ENCODE data around the gene HBB. TPM values are rescaled to one million over a fixed set of nuclear protein-coding genes. Genes with fewer than 3 reads are reported as not detected.

The HBB gene
- total RNA-seq, 2 experiments from 2014 or later = not detected

GRCh38 chr11:5196067-5196466 is 30.8 kb downstream of the HBB start:
- H3K36me3 Mint-ChIP-seq (ENCODE audit: low read depth) = no peaks in the 10 kb centered on the region
- H3K4me3 Mint-ChIP-seq = no peak overlapping the region

GRCh38 chr11:5192738-5193137 is 34.1 kb downstream of the HBB start:
- Mint-ChIP-seq H3K36me3 (ENCODE audit: low read depth) (no peaks in the 10 kb centered on the region), H3K27me3 (no peaks in the 10 kb centered on the region), H3K4me1 (no peaks in the 10 kb centered on the region), H3K4me3 (no peak overlapping the region), H3K27ac (no peak overlapping the region), H3K9me3 (no peaks in the 10 kb centered on the region)
- POLR2A ChIA-PET = no interaction called here
- CTCF ChIA-PET = no interaction called here
- DNase-seq = no peak

More at GRCh38 chr11:5196067-5196466, 30.8 kb downstream of the HBB start:
- Mint-ChIP-seq H3K4me1 (no peaks in the 10 kb centered on the region), H3K27ac (no peak overlapping the region), H3K9me3 (no peaks in the 10 kb centered on the region), H3K27me3 (no peaks in the 10 kb centered on the region)
- CTCF ChIA-PET = interaction anchor here (0.7 kb wide), 1 partner anchor 112 kb away, joined by 3 read pairs; no protein-coding TSS in a partner anchor
- POLR2A ChIA-PET = no interaction called here
- no peak for DNase-seq

- POLR2A ChIA-PET = no interaction called here
- CTCF ChIA-PET = no interaction called here
- H3K4me3 Mint-ChIP-seq = no peak overlapping the region
- no peaks in the 10 kb centered on the region for H3K36me3 Mint-ChIP-seq (ENCODE audit: low read depth)
- H3K27ac Mint-ChIP-seq = no peak overlapping the region
- DNase-seq = no peak
- H3K9me3 Mint-ChIP-seq = no peaks in the 10 kb centered on the region
- H3K27me3 Mint-ChIP-seq = no peaks in the 10 kb centered on the region
- no peaks in the 10 kb centered on the region for H3K4me1 Mint-ChIP-seq
Measured at GRCh38 chr11:5188201-5188600, 38.7 kb downstream of the HBB start.

GRCh38 chr11:5178046-5178837 is 48.6 kb downstream of the HBB start:
- Mint-ChIP-seq H3K27ac (no peak overlapping the region), H3K27me3 (no peaks in the 10 kb centered on the region), H3K9me3 (no peaks in the 10 kb centered on the region), H3K4me1 (no peaks in the 10 kb centered on the region), H3K4me3 (no peak overlapping the region), H3K36me3 (ENCODE audit: low read depth) (no peaks in the 10 kb centered on the region)
- POLR2A ChIA-PET = no interaction called here
- no peak for DNase-seq
- CTCF ChIA-PET = no interaction called here

Other genes with a start within 250 kb of the HBB start
- gene OR51L1, start 232.2 kb downstream of the HBB start, total RNA-seq = not detected
- gene OR52J3, start 180.5 kb downstream of the HBB start, total RNA-seq = not detected
- not detected for gene OR52E2, start 167.4 kb downstream of the HBB start, total RNA-seq
- gene OR52E1, start 157.5 kb downstream of the HBB start, total RNA-seq = not detected
- gene OR52A5, start 88.7 kb downstream of the HBB start, total RNA-seq = not detected
- gene OR52A1, start 72.3 kb downstream of the HBB start, total RNA-seq = not detected
- gene OR51V1, start 26.4 kb downstream of the HBB start, total RNA-seq = not detected
- gene HBD, start 7.4 kb upstream of the HBB start, total RNA-seq = not detected
- not detected for gene HBG1, start 22.8 kb upstream of the HBB start, total RNA-seq
- gene HBG2, start 27.7 kb upstream of the HBB start, total RNA-seq = not detected
- gene HBE1, start 42.9 kb upstream of the HBB start, total RNA-seq = not detected
- not detected for gene OR51B4, start 74.9 kb upstream of the HBB start, total RNA-seq
- gene OR51B2, start 97.2 kb upstream of the HBB start, total RNA-seq = not detected
- gene OR51B5, start 116.5 kb upstream of the HBB start, total RNA-seq = not detected
- not detected for gene OR51B6, start 124.4 kb upstream of the HBB start, total RNA-seq
- not detected for gene OR51M1, start 156.7 kb upstream of the HBB start, total RNA-seq
- gene OR51Q1, start 195.0 kb upstream of the HBB start, total RNA-seq = not detected
- gene OR51I1, start 214.4 kb upstream of the HBB start, total RNA-seq = not detected
- gene OR51I2, start 222.3 kb upstream of the HBB start, total RNA-seq = not detected

Measured in activated CD4-positive, alpha-beta memory T cell treated with anti-CD3 and anti-CD28 coated beads, Interleukin-2, amount 10 ng/mL, durations not matched to agents 7 days and 5 days (primary cell).